EH (cell line): ENCODE measurements around the gene LPGAT1.

ENCODE experiments used
- DNase-seq: peaks from one replicate; pipeline ENCODE4 v3.0.0-alpha.2; 2015; ENCODE audit warnings: low read depth

The LPGAT1 gene

DNA sequence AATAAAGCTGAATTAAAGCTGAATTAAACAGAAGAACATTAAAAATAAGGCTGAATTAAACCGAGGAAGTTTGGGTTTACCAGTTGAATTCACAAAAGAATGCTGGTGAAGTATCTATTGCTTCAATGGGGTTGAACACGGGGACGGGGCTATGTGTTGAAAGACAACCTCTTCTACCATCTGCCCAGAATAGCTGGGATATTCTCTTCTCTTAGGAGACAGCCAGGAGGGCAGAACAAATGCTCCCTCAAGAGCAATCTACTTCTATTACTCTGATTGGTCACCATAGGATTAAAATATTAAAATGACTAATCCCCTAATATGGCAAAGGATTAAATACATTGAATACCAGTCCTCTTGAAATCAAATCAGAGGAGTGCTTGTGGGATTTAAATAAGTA lies 68.4 kb downstream of the LPGAT1 start:
- no peak for DNase-seq

DNA sequence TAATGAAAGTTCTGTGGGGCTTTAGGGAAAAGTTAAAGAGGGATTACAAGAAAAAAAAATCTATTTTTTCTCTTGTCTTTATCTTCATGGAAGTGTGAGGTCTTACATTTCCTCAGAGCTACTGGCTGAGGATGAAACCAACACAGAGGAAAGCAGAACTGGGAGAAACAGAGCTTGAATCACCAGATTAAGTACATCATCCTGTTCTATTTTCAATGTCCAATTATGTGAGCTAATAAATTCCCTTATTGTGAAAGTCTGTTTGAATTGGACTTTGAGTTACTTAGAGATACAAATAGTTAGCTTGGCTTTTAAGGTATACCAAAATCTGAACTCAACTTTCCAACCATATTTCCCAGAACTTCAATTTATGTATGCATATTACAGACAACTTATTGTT lies 69.2 kb downstream of the LPGAT1 start:
- no peak for DNase-seq

DNA sequence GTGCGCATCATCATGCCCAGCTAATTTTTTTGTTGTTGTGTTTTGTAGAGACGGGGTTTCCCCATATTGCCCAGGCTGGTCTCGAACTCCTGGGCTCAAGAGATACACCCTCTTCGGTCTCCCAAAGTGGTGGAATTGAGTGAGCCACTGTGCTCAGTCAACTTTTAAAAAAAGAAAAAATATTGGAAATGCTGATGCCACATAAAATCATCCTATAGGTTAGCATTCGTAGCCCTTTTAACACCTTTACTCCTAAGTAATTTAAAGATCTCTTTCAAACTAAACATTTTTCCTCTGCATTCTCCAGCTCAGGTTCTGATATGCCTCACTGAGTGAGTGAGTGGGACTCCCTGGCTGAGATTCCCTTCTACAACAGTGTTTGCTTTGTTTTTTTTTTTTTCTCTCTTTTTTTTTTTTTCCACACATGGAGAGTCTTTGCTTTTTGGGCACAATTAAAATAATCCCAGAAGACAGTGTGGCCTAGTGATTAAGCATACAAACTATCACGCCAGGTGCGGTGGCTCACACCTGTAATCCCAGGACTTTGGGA lies 74.0 kb downstream of the LPGAT1 start:
- DNase-seq, result no peak

DNA sequence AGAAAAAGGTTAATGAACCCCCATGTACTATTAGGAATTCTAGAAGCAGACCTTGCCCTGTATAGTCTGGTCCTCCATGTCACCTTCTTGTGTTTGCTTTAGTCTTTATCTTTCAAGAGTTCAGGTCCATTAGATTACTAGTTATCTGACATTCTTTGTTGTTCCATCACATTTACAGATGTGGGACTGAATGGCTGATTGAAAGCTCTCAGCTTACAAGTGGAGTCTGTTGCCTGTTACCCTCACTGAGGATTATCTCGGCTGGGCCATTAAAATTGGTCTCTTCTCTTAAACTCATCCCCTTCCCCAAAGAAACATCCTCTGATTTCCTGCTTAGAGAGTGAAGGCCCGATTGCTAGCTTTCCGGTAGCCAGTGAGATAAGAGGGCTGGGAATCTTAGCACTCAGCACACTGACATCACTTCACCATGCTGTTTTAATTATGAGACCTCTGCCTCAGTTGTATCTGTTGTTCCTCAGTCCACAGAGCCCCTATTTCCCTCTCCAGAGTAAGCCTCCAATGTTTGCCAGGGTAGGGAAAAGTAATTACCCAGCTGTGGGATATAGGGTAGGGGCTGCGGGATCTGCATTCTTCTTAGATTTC lies 76.8 kb downstream of the LPGAT1 start:
- no peak for DNase-seq

DNA sequence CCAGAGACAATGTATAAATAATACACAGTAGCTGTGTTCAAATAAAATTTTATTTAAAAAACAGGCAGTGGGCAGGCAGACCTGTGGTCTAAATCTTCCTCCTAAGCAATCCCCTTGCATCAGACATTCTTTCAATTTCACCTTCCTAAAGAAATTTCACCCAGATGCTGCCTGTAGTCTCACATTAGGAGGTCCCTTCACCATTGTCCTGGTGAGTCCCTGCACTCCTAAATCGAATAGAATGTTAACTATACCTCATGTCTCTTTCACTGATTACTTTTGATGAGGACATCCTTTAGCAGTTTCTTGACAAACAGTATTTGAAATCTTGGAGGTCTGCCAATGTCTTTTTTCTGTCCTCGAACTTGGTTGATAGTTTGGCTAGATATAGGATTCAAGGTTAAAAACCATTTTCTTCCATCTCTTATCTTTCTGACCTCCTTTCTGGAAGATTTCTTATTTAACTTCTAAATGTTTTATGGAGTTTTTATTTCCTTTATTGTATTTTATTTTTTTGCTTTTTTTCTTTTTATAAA lies 77.5 kb downstream of the LPGAT1 start:
- no peak for DNase-seq

DNA sequence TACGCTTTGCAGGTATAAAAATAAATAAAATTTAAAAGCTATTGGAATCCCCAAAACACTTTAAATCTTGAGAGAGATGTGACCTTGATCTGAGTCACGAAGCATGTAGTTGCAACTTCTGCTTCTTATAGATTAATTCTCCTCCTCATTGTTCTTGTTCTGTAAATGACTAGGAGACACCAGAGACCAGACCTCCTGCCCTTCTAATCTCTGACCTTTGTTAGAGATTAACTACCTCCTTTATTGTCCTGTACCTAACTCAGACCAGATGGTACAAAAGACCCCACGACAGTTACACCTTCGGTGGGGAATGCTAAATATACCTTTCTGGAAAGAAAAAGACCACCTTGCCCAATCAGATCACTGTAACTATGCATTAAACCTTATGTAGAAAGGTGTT lies 78.2 kb downstream of the LPGAT1 start:
- no peak for DNase-seq

DNA sequence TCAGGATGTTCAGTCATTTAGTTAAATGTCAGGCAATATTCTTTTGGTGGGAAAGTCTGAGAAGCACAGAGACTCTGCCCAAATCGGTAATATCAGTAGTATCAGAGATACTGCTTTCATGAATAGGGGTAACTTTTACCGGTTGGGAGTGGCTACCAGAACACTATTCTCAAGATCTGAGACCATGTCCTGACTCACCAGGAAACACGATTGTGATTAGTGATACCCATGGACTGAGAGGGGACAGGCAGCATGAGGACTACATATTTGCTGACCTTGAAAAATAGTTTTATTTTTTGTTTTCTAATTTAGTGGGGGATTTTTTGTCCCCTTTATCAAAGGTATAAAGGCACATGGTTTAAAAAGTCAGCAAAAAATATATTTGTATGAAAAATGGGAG lies 79.1 kb downstream of the LPGAT1 start:
- DNase-seq, result no peak

DNA sequence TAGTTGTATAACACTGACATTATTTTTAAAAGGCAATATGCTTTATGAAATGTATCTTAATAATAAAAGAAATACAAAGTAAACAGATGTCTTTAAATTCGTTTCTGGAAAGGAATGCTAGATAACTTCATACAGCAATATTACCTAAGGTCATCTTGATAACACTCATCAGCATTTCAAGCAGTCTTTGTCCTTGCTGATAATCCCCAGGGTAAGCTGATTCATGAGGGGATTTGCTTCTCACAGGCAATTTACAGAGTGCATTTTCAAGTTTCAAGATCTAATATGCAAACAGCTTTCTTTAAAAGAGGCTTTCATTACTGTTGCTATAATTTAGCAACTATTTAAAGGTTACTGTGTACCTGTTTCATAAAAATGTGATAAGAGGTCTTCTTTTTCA lies 80.0 kb downstream of the LPGAT1 start:
- no peak for DNase-seq

DNA sequence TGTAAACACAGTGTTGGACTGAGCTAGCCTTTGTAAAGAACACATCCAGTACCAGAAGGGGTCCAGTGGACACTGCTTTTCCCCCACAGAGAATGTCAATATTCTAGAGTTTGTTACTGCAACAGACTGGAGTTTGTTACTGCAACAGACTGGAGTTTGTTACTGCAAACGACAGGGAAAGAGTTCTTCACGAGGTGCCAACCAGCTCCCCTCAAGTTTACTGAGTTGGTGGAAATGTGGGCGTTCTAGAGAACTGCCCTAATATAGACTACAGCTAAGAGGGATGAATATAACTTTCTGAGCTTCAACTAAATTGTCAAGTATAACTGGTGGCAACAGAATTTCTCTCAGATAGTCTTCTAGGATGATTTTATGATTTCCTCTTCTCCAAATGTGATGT lies 81.3 kb downstream of the LPGAT1 start:
- DNase-seq, result no peak

DNA sequence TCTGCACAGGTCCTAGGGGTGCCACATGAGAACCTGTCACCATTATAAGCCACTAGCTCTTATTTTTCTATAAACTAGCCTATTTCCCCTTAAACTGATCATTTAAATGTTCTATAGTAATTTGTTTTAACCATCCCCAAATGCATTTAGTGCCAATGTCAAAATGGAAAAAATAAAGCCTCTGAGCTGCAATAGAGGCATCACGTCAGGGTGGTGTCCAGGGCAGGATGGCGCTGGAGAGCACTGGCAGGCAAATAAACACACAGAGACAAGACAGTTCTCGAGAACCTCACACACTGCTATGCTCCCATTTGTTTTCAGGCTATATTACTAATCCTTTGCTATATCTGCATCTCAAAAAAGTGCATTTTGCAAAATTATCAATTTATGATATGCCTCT lies 81.8 kb downstream of the LPGAT1 start:
- no peak for DNase-seq

DNA sequence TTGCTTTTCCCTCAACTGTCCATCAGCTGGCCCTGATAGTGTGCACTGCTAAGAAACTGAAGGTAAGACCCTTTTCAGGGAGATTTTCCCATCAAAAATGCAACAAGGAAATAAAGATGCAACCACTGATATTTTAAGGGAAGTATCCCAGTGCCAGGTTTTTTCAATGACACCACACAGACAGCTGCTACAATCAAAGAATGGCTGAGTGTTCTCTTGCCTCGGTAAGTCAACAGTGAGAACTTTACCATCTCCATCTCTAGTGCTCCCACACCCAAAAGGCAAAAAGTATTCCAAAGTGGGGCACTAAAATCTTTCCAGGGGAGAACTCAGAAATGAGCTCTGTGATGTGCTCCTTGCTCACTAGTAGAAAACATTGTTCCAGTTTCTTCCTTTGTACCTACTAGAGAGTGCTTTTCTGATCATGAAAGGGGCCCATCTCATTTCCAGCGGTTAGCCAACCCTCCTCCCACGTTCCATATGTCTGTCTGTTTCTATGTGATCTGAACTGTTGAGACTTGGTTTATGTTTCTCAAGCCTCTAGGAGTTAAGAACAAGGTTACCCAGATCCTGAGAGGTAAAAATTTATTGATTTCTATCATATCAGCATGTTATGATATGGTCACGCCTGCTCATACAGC lies 87.6 kb downstream of the LPGAT1 start:
- DNase-seq, result no peak

DNA sequence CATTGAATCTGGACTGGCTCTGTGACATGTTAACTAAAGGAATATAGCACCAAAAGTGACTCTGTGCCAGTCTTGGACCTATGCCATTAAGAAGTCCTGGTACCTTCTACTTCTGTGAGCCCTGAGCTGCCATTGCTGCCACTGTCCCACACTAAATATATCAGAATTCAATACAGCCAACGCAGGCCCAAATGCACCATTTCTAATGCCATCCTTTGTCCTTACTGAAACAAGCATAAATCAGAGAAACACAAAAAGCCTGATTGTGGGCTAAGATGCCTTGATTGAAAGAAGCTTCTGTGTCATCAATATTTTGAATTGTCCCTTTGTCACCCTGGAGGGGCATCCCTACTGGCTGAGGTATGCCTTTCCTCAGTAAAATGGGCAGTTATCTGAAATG lies 88.3 kb downstream of the LPGAT1 start:
- no peak for DNase-seq

DNA sequence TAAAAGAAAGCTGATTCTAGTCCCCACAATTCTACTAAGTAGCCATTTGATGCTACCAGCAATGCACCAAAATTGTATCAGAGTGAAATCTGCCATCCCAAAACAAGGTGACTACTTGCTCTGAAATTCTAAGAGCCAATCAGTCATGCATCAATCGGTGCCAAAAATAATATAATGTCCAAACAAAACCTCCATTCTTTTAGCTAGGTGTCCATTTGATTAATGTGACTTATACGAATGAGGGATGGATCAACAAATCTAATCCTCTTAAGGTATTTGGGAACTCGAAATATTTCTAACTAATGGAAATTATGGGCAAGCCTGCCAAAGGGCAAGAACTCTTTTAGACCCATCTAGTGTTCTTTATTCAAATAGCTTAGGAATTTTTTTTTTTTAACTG lies 88.8 kb downstream of the LPGAT1 start:
- DNase-seq, result peak; percentile 40

DNA sequence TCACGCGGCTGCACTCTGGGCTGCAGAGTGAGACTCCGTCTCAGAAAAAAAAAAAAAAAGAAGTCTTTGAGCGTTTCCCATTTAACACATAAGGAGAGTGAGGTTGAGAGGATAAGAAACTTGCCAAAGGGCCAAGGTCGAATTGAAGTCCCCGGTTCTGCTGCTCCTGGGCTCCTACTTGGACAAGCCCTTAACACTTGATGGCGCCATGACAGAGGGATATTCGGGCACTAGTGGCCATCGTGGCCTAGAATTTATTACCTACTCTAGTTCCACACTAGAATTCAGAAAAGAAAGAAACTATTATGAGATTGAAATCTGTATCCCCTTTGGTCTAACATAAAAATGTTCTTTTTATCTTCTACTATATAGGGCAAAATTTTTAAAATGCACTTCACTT lies 89.4 kb downstream of the LPGAT1 start:
- no peak for DNase-seq

DNA sequence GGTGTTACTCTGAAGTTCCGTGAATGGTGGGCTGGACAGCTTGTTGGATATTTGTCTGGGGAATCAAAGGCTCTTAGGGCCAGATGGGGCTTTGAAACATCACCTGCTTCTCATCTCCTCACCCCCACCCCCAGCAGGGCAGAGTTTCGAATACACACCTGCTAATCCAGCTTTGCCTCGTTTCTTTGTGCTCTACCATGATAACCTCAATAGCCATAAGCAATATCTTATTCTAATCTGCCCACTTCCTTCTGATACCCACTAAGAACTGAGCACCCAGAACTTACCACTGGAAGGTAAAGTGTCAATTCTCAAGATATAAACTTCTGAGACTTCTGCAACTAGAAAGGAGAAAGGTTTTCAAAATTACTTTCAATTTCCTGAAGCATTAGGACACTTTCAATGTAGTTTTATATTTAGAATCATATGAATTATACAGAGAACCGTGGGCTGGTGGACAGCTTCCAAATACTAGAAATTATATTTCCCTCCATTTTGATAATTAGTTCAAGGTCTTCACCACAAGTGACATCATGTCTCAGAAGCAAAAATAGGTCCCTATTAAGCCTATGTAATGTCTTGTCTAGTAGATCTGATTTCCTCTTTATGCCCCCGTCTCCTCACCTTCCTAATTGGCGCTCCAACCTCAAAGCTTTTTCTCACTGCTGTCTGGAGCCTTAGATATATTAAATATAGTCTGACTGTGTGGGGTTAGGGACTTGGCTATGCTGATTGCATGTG lies 90.7 kb downstream of the LPGAT1 start:
- DNase-seq, result no peak

DNA sequence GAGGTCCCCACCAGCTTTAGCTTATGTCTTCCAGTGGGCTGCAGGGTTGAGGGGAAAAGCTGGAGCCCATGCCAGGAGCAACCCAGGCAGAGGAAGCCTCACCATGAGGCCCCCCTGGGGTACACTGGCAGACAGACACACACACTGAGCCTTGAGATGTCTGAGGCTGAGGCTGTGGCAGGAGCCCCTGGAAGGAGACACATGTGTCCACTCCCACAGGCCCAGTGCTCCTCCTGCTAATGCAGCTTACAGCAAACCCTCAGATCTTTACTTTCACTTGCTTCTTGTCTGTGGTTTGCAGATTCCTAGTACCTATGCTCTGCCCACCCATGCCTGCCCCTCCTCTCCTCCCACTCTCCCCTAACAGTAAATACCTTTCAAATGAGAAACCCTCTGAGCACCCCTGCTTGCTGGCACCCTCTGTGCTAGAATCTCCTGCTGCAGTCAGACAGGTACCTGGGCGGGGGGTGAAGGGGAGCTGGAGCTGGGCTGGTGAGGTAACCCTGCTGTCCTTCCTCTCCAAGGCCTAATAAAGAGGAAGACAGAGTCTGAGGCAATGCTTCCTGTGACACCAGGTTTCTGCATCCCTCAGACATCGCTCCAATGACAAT lies 91.8 kb downstream of the LPGAT1 start:
- no peak for DNase-seq

DNA sequence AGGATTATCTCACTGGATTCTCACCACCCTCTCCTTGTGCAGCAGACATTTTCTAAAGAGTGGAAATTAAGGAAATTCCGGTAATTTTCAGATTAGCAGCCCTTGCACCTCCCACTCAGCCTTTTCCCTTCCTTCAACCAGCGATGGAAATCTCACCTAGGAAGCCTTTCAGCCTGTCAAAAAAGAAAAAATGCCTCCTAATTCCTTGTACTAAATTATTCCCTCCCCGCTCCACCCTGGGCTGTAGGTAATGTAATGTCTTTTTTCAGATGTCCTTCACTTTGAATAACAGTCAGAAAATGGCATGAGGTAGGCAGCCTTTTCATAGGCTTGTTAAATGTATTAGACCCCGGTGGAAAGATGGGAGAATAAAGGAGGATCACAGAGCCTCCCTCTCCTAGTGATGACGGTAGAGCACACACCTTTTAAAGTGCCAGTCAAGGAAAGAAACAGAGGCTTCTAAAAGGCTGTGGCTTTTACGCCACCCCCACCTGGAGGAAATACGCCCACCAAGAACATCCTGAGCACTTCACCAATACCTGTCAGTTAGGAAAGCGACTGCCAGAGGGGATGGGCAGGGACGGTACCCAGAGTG lies 92.4 kb downstream of the LPGAT1 start:
- no peak for DNase-seq

DNA sequence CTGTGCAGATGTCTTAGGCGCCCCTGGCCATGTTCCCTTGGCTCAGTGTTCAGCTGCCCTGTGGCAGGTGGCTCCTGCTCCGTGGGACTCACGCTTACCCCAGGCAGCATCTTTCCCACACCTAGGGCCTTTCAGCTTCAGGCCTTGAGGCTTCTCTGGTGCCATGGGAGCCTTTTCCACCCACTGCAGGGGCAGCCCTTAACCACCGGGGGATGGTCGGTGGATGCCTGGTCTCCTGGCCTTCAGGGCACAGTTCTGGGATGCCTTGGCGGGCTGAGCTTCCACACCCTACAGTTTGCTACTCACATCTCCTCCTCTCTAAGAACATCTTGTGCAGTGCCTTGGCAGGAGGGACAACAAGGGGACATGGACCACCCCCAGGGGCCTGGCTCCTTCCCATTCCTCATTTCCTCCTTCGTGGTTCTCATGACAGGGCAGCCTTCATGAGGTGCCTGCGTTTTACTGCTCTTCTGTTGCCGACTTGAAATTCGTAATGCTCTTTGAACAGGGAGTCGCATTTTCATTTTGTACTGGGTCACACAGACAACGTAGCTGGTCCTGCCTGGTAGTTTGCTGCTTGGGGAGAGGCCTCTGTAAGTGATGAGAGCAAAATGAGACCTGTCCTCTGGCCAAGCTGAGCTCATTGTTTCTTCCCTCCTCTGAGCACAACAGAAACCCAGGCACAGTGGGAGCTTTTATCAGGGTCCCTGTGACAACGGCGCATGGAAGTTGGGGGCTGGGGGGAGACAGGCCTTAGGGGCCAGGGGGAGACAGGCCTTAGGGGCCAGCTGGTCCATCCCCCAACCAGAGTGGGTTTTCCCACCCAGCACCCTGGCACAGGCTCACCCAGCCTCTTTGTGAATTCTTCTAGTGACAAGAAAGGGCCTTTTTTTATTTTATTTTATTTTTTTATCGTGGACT lies 93.2 kb downstream of the LPGAT1 start:
- no peak for DNase-seq

DNA sequence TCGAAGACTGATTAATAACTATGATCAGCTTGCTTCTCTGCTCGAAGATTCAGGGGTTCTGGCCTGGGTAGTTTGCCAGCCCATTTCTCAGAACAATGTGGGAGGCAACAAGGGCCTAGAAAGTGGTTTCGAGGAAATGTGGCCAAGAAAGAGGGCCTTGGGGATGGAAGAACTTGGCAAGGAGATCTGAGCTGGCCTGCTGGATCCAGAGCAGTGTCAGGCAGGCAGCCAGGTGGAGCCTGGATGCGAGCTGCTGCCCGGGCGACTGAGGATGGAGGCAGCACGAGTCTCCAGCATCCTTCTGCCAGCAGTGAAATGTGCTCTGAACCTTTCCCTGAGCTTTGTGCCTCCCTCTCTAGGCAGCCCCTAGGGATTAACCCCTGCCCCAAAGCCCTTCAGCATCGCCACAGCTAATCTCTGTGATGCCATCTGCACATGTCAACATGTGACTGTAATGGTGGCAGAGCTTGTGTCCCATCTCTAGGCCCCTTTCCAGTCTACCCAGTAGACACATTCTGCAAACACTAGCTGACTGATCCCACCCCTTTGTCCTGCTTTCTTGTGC lies 94.1 kb downstream of the LPGAT1 start:
- no peak for DNase-seq

DNA sequence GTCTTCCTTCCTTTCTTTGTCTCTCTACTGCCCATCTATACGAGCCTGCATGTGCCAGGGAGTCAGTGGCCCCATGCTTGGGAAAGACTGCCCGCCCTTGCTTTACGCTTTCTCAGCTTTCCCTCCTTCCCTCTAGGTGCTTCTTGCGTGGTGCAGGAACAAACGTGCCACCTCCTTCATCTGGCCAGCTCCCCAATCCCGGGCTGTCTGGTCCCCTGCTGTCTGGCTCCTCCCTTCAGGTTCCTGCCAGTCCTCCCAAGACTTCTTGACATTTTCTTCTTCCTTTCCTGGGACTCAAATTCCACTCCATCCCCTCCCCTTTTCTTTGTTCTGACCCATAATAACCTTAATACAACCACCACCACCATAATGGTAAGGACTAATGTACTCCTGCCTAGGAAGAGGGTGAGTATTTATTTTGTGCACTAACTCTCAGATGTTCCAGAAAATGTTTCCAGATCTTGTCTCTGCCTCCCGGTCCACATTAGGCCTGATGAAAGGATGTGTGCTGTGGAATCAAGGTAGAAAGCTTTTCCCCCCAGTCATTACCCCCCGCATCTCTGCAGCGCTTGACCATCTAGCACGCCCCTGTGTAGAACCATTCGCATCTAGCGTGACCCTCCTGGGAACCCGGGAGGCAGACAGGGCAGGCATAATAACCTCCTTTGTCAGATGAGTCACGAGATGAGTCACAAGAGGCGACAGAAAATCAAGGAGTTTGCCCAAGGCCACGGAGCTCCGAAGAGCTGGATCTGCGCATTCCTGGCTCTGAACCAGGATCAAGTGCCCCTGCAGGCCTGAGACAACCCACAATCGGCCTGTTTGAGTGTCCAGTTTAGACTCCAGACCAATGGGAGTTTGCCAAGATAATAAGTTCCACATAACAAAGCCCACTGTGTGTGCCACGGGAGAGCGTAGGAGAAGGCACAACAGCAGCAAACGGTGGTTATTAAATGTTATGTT lies 95.1 kb downstream of the LPGAT1 start:
- DNase-seq, result peak; percentile 98
